Thyroid gland (tissue), 4 donors: ENCODE results near the gene XPO4.

Experiments used
- POLR2A ChIP-seq, 2 donors: fragments of 450-650 bp; IDR thresholded peaks; one replicate each; pipeline ENCODE4 v1.6.1; 2017; ENCODE audit warnings: antibody characterized with exemption in 2 of 2, mild to moderate bottlenecking in 2 of 2, moderate library complexity in 1 of 2
- TF ChIP-seq, protein P1 (sequence below), 6 experiments: fragments of 200-600 bp in 3 of 6; fragments of 450-650 bp in 3 of 6; sonication (generic) in 3 of 6; IDR thresholded peaks; one replicate each; pipeline ENCODE4 v1.5.1; 2016 to 2019; ENCODE audit warnings: antibody characterized with exemption in 6 of 6, mild to moderate bottlenecking in 2 of 6, inconsistent platforms in 1 of 6, moderate library complexity in 1 of 6

- TF ChIP-seq, protein P1, sequence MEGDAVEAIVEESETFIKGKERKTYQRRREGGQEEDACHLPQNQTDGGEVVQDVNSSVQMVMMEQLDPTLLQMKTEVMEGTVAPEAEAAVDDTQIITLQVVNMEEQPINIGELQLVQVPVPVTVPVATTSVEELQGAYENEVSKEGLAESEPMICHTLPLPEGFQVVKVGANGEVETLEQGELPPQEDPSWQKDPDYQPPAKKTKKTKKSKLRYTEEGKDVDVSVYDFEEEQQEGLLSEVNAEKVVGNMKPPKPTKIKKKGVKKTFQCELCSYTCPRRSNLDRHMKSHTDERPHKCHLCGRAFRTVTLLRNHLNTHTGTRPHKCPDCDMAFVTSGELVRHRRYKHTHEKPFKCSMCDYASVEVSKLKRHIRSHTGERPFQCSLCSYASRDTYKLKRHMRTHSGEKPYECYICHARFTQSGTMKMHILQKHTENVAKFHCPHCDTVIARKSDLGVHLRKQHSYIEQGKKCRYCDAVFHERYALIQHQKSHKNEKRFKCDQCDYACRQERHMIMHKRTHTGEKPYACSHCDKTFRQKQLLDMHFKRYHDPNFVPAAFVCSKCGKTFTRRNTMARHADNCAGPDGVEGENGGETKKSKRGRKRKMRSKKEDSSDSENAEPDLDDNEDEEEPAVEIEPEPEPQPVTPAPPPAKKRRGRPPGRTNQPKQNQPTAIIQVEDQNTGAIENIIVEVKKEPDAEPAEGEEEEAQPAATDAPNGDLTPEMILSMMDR (IDR thresholded peaks at IDR 0.05) = no peak
- TF ChIP-seq POLR2A (IDR thresholded peaks at IDR 0.05) = no peak
These were observed 45.9 kb downstream of the XPO4 start for GRCh38 chr13:20856650-20857049.
